GM21619 (cell line): ENCODE measurements around the gene AGMO.
"Not testable (repeated sequence)": the region's sequence is repeated elsewhere in the genome, so short reads cannot be mapped to it uniquely, and the experiment has no call there.

Experiments
- ATAC-seq: cut with Tn5 transposase; IDR thresholded peaks from one replicate; pipeline ENCODE4 v1.9.1; 2021; ENCODE audit not compliant: unreplicated experiment

The AGMO gene

GRCh38 chr7:15332956-15333355 lies 228.9 kb downstream of the AGMO start:
- no peak for ATAC-seq

DNA sequence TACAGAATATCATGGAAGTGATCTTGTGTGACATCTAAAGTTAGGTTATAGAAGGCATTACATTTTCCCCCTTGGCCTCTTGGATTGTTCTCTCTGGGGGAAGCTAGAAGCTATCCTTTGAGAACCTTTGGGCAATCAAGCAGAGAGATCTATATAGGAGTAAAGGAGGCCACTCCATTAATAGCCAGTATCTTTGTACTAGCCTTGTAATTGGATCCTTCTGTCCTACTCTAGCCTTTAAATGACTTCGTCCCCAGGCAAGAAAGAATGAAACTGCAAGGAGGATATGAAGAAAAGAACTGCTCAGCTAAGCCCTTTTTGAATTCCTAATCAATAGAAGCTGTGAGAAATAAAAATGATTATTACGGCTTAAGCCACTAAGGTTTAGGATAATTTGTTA lies 230.9 kb downstream of the AGMO start:
- ATAC-seq = no peak

- no peak for ATAC-seq
Measured at GRCh38 chr7:15327001-15327400, 234.8 kb downstream of the AGMO start.

DNA sequence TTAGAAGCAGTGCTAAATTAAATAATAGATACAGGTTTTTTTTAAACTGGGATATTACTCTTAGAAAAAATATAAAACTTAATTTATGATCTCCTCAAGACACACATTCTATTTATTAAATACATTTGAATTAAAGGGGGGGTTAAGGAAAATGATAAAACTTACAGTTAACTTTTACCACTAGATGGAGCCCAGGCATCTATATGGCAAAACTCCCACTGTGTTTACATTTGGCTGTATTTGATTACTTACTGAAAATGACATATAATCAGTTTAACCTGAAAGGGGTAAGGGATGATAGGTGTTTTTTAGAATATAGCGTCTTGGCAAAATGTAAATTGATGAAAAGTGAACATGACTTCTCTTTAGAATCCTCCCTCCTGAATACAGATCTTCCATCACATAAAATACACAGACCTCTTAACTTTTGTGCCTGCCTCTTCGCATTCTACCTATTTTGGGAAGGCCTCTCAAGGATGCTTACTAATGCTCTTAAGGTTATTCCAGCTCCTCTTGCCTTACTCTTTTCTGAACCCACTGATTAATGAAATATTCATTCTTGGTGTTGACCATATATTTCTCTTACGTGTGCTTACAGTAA lies 235.7 kb downstream of the AGMO start:
- ATAC-seq = no peak

DNA sequence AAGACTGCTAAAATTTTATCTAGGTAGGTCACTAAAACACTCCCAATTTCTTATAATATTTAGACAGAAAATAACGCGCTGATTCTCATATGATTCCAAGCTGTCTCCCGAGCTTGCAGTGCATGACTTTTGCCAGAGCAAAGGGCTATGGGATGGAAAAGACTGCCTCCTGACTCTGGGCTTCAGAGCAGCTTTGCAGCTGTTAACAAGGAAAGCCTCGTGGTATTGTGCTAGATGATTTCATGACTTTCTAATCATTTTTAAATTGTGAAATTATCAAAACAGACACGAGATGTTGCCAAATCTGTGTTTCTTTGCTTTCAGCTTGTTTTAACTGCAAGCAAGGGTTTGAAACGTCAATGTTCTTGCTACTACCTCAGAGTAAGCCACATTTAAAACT lies 238.3 kb downstream of the AGMO start:
- no peak for ATAC-seq

GRCh38 chr7:15317215-15317614 lies 244.6 kb downstream of the AGMO start:
- ATAC-seq = no peak

GRCh38 chr7:15315678-15316077 lies 246.1 kb downstream of the AGMO start:
- ATAC-seq = no peak

DNA sequence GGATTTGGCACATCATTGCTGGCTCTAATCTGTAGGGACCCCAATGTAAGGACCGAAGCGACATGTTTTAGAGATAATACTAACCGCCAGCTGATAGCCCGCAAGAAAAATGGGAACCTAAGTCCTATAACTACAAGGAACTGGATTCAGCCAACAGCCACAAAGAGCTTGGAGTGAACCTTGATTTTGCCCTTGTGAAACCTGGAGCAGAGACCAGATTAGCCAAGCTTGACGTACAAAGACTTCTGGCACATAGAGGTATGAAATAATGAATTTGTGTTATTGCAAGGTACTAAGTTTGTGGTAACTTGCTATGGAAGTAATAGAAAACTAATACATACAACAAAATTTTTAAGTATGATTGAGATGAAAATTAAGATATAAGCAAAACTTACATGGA lies 246.9 kb downstream of the AGMO start:
- ATAC-seq = no peak

GRCh38 chr7:15313361-15313760 lies 248.5 kb downstream of the AGMO start:
- no peak for ATAC-seq

DNA sequence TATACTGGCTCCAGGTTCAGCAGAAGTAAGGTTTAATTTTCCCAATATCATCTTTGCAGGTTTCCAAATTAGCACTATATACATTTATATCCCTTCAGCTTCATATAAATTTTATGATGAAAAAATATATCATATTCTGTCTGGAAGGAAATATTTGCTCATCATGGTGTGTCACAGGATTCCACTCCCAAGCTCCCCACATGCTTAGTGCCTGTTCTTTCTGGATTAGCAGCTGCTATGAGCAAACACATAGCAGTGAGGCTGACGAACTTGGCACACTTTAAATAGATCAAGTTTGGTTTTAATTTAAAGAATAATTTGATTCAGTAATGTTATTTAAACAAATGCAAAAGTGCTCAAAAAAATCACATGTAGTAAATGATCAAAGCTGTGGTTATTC lies 251.9 kb downstream of the AGMO start:
- no peak for ATAC-seq

GRCh38 chr7:15308821-15309220 lies 253.0 kb downstream of the AGMO start:
- ATAC-seq = no peak

GRCh38 chr7:15306296-15306695 lies 255.5 kb downstream of the AGMO start:
- ATAC-seq = no peak

DNA sequence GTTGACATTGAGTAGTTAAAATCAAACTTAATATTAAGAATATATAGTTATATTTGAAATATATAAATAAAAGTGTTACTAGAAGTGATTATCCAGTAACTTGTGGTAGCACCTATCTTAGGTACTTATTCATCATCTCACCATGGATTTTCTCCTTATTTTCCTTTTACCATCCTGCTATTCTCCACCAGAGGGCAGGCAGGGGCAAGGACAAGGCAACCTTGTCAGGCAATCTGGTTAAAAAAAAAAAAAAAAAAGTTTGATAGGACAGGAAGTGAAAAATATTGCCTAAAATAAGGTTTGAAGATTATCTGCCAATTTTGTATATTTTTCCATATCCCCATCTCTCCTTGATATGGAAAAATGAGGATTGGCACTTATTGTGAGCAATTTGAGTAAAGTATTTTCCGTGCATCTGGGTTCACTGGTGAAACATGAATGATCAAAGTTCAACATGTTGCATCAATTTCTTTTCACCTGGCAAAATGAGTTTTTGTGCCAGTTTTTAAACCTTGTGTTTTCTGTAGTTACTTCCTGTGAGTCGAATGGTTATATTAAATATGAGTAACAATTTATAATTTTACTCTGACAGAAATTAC lies 256.7 kb downstream of the AGMO start:
- ATAC-seq = peak; percentile 75

DNA sequence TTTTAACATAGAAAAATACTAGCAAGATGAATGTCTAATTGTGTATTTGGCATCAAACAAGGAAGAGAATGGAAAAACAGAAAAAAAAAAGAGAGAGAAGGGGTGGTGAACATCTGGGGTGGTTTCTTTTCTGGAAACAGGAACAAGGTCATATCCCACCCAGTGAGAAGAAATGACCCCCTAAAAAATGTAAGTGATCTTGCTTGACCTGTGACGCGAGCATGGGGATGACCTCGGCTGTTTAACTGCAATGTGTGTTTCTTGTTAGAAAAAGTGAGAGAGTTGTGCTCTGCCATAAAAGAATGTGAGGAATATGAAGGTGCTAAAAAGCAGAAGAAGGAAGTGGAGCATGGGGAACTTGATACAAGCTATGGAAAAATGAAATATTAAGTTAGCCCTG lies 258.5 kb downstream of the AGMO start:
- no peak for ATAC-seq

DNA sequence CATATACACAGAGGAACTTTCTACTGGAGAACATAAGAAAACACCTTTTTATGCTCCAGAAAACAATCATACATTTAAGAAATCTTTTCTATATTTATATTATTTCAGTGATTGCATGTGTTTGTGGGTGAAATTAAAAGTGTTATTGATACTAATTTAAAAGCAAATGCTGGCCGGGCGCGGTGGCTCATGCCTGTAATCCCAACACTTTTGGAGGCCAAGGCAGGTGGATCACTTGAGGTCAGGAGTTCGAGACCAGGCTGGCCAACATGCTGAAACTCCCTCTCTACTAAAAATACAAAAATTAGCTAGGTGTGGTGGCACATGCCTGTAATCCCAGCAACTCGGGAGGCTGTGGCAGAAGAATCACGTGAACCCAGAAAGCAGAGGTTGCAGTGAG lies 260.8 kb downstream of the AGMO start:
- not testable (repeated sequence) for ATAC-seq

DNA sequence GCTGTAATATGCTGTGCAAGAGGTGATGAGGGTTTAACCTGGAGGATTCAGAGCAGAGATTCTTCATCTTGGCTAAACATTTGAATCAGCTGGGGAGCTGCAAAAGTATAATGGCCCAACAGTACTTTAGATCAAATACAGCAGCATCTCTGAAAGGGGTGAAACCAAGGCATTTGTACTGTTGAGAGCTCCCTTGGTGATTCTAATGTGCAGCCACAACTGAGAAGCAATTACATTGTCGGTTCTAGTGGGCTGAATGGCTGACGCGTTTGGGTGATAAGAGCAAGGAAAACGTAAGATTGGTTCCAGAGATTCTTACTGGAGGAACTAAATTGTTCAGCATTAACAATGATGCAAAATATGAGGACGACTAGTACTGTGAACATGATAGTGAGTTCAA lies 269.7 kb downstream of the AGMO start:
- no peak for ATAC-seq

DNA sequence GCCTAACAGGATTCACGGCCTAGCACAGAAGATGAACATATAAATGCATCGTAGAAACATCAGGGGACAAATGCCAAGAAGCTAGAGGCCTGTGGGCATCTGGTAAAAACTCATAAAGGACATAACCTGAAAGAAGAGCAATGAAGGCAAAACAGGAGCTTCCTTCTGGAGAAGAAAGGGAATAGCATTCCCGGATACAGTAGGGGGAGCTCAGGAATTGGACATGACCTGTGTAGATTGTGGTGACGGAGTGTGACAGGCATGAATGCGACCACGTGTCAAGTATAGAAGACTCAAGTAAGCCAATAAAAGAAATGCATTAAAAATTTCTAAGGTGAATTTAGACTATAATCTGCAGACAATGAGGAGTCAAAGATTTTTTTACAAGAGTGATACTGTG lies 270.1 kb downstream of the AGMO start:
- no peak for ATAC-seq

DNA sequence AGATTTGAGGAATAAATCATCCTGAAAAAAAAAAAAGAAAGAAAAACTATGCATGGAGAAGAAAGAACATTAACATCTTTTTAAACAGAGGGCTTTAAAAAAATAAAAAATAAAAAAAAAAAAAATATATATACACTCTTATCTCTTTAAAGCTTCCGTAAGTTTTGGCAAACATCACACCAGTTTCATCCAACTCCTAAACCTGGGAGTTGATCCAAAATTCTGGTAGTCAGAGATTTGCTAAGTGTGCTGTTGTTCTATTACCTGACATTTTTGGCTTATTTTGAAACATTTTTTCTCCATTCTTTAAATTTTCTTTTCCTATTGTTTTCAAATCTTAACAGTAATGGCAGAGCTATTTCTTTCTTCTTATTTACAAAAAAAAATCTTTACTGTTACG lies 273.1 kb downstream of the AGMO start:
- no peak for ATAC-seq

DNA sequence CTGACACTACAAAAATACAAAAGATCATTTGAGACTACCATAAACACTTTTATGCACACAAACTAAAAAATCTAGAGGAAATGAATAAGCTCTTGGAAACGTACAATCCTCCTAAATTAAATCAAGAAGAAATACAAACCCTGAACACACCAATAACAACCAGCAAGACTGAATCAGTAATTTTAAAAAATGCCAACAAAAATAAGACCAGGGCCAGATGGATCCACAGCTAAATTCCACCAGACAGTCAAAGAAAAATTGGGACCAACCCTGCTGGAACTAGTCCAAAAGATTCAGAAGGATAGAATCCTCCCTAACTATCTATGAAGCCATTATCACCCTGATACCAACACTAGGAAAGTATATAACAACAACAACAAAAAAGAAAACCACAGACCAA lies 277.4 kb downstream of the AGMO start:
- ATAC-seq = no peak

DNA sequence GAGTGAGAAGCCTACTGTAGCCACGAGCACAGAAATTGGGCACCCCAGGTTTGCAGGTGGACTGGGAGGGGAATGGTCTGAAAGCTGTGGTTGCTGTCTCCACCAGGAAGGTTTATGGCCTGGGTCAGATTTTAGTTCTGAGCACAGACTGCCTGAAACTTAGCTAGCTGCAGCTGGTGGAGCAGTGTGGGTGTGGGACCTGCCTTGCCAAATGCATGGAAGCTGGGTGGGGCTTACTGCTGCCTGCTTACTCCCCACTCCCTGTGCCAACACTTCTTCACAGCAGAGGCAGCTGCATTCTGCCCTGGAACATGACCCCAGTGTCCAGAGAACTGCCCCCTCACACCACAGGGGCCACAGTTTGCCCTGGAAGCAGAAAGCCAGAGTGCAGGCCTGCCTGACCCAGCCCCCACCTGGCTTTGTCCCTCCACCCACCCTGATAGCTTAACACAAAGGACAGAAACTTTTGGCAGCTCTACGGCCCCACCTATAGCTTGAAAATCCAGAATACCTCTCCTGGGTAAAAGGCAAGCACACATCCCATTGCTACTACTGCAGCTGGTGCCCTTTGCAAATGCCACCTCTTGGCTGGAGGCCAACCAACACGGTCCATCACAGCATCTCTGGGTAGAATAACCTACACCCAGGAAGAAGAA lies 281.6 kb downstream of the AGMO start:
- ATAC-seq = no peak

GRCh38 chr7:15279640-15280039 lies 282.2 kb downstream of the AGMO start:
- ATAC-seq = no peak

DNA sequence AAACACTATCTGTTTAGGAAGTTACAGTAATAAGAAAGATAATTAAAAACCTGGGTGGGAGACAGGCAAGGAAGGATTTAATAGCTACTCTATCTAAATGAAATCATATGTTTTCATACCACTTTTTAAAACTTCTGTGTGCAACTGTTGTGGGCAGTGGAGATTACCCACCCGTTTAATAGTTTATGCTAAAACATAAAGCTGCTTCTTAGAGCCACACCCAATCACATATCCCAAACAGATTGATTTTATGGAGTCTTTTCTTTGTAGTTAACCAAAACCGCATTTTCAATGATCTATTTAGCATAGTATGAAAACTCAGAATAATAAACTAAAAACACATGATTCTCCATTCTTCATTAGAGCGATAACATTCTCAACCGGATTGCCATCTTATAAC lies 304.1 kb downstream of the AGMO start:
- ATAC-seq = no peak

- no peak for ATAC-seq
Measured at GRCh38 chr7:15252181-15252580, 309.6 kb downstream of the AGMO start.
